ACC112 (cell line): ENCODE measurements around the gene MAFF.

Experiments used
- H2AFZ ChIP-seq: fragments of 200-600 bp; sonication (generic); one replicate; pipeline ENCODE4 v1.6.0; 2017; ENCODE audit warnings: antibody characterized with exemption, low read length; ENCODE audit not compliant: unreplicated experiment
- H3K27ac ChIP-seq: fragments of 200-600 bp; sonication (generic); 2 replicates; pipeline ENCODE4 v1.5.1; 2014; ENCODE audit warnings: low read depth, mild to moderate bottlenecking, antibody characterized with exemption, low read length, moderate library complexity
- H3K27me3 ChIP-seq: fragments of 200-600 bp; sonication (generic); 2 replicates; pipeline ENCODE4 v1.6.1; 2014; ENCODE audit warnings: mild to moderate bottlenecking, antibody characterized with exemption, low read length, moderate library complexity, mixed read lengths; ENCODE audit not compliant: insufficient read depth
- H3K36me3 ChIP-seq: fragments of 200-600 bp; sonication (generic); 2 replicates; pipeline ENCODE4 v1.6.1; 2016; ENCODE audit warnings: mild to moderate bottlenecking, antibody characterized with exemption, low read length, moderate library complexity, mixed read lengths; ENCODE audit not compliant: insufficient read depth
- H3K4me1 ChIP-seq: fragments of 200-600 bp; sonication (generic); one replicate; pipeline ENCODE4 v1.6.1; 2016; ENCODE audit warnings: low read length, mixed read lengths; ENCODE audit not compliant: insufficient read depth, unreplicated experiment, control insufficient read depth
- H3K4me3 ChIP-seq: fragments of 200-600 bp; sonication (generic); 2 replicates; pipeline ENCODE4 v1.5.1; 2014; ENCODE audit warnings: mild to moderate bottlenecking, low read depth, low read length
- H3K79me2 ChIP-seq: fragments of 200-600 bp; sonication (generic); one replicate; pipeline ENCODE4 v1.6.0; 2016; ENCODE audit warnings: low read length; ENCODE audit not compliant: control insufficient read depth, unreplicated experiment, insufficient read depth

The MAFF gene

GRCh38 chr22:38238519-38239071, 36.8 kb downstream of the MAFF start:
- Histone ChIP-seq H3K27me3 (no peaks in the 10 kb centered on the region), H3K79me2 (no peaks in the 10 kb centered on the region), H3K4me3 (peak overlapping the region; percentile 52), H3K36me3 (no peaks in the 10 kb centered on the region), H3K27ac (peak overlapping the region; percentile 96), H3K4me1 (peaks cover 37% of the 10 kb centered on the region), H2AFZ (no peak overlapping the region)

- Histone ChIP-seq H2AFZ (no peak overlapping the region), H3K4me3 (peak overlapping the region; percentile 52), H3K79me2 (no peaks in the 10 kb centered on the region), H3K27me3 (no peaks in the 10 kb centered on the region), H3K27ac (peak overlapping the region; percentile 96), H3K36me3 (no peaks in the 10 kb centered on the region), H3K4me1 (peaks cover 43% of the 10 kb centered on the region)
Measured at GRCh38 chr22:38239101-38239761, 37.4 kb downstream of the MAFF start.

GRCh38 chr22:38240734-38241252, 39.0 kb downstream of the MAFF start:
- H3K4me1 ChIP-seq = peaks cover 43% of the 10 kb centered on the region

GRCh38 chr22:38243007-38243765, 41.4 kb downstream of the MAFF start:
- H3K4me1 ChIP-seq = peaks cover 42% of the 10 kb centered on the region
- H3K27ac ChIP-seq = no peak overlapping the region; the same call in 1 of the 2 replicates
- no peak overlapping the region for H2AFZ ChIP-seq
- H3K4me3 ChIP-seq = no peak overlapping the region
- no peaks in the 10 kb centered on the region for H3K36me3 ChIP-seq
- H3K79me2 ChIP-seq = no peaks in the 10 kb centered on the region
- H3K27me3 ChIP-seq = no peaks in the 10 kb centered on the region

More at GRCh38 chr22:38240734-38241252, 39.0 kb downstream of the MAFF start:
- H3K27me3 ChIP-seq = no peaks in the 10 kb centered on the region
- no peak overlapping the region for H2AFZ ChIP-seq
- H3K4me3 ChIP-seq = no peak overlapping the region
- H3K79me2 ChIP-seq = no peaks in the 10 kb centered on the region
- peak overlapping the region; percentile 96 for H3K27ac ChIP-seq
- H3K36me3 ChIP-seq = no peaks in the 10 kb centered on the region

- Histone ChIP-seq H3K27me3 (no peaks in the 10 kb centered on the region), H3K4me3 (no peak overlapping the region), H3K4me1 (peaks cover 34% of the 10 kb centered on the region), H3K27ac (no peak overlapping the region), H3K79me2 (no peaks in the 10 kb centered on the region), H3K36me3 (no peaks in the 10 kb centered on the region), H2AFZ (no peak overlapping the region)
Measured at GRCh38 chr22:38244106-38244505, 42.3 kb downstream of the MAFF start.

- Histone ChIP-seq H3K27me3 (no peaks in the 10 kb centered on the region), H3K79me2 (peaks cover 4% of the 10 kb centered on the region), H3K4me3 (no peak overlapping the region), H3K27ac (no peak overlapping the region), H2AFZ (no peak overlapping the region), H3K4me1 (peaks cover 13% of the 10 kb centered on the region), H3K36me3 (no peaks in the 10 kb centered on the region)
Measured at GRCh38 chr22:38246046-38246658, 44.4 kb downstream of the MAFF start.

- peaks cover 11% of the 10 kb centered on the region for H3K4me1 ChIP-seq
- H3K79me2 ChIP-seq = peaks cover 6% of the 10 kb centered on the region
- H3K27me3 ChIP-seq = no peaks in the 10 kb centered on the region
- H3K36me3 ChIP-seq = no peaks in the 10 kb centered on the region
- no peak overlapping the region for H2AFZ ChIP-seq
- H3K27ac ChIP-seq = no peak overlapping the region
- H3K4me3 ChIP-seq = no peak overlapping the region
Measured at GRCh38 chr22:38246692-38247091, 44.9 kb downstream of the MAFF start.

- Histone ChIP-seq H3K27me3 (no peaks in the 10 kb centered on the region), H3K4me1 (peaks cover 11% of the 10 kb centered on the region), H3K4me3 (no peak overlapping the region), H3K27ac (no peak overlapping the region), H2AFZ (no peak overlapping the region), H3K36me3 (no peaks in the 10 kb centered on the region), H3K79me2 (peaks cover 11% of the 10 kb centered on the region)
Measured at GRCh38 chr22:38247713-38248112, 45.9 kb downstream of the MAFF start.

- peaks cover 9% of the 10 kb centered on the region for H3K4me1 ChIP-seq
- H3K27ac ChIP-seq = no peak overlapping the region
- H3K4me3 ChIP-seq = no peak overlapping the region
- H2AFZ ChIP-seq = no peak overlapping the region
- no peaks in the 10 kb centered on the region for H3K27me3 ChIP-seq
- H3K79me2 ChIP-seq = peaks cover 11% of the 10 kb centered on the region
- no peaks in the 10 kb centered on the region for H3K36me3 ChIP-seq
Measured at GRCh38 chr22:38248280-38248679, 46.5 kb downstream of the MAFF start.

GRCh38 chr22:38249301-38249700, 47.5 kb downstream of the MAFF start:
- Histone ChIP-seq H3K36me3 (no peaks in the 10 kb centered on the region), H3K27ac (no peak overlapping the region), H3K4me3 (no peak overlapping the region), H3K4me1 (no peaks in the 10 kb centered on the region), H3K27me3 (no peaks in the 10 kb centered on the region), H3K79me2 (peaks cover 13% of the 10 kb centered on the region), H2AFZ (no peak overlapping the region)
